T47D (cell line): ENCODE data around the gene SHF.

ENCODE experiments used
- DNase-seq, 2 experiments: peaks; one replicate each; pipeline versions ENCODE4 v3.0.0 to v3.0.0-alpha.2; 2011 to 2012; ENCODE audit warnings: low read depth in 1 of 2, low spot score in 1 of 2
- JUND ChIP-seq: IDR thresholded peaks from 2 replicates; pipeline ENCODE4 v1.6.1; 2012; ENCODE audit warnings: low read depth
- in situ Hi-C: cut with HindIII; loops from 2 replicates; pipeline ENCODE4 v1.10.0; 2016; ENCODE audit warnings: low sequenced_read_pairs, low pct_unique_long_range_greater_than_20kb

The SHF gene

DNA sequence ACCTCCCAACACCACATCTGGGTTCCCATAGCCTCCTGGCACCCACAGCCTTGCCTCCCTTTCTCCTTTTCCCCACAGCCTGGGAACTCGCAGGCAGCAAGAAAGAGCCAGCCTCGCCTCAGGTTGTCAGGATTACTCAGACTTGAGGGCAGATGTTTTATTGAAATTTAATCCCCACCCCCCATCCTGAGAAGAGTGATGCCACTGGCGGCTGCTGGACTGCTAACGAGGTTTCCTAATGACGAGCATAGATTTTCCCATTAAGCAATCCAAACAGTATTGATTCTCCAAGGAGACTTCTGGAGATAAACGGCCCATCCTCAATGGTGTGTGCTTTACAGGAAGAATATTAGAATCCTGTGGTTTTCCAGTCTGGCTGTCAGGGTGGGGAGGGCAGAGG, 13.7 kb downstream of the SHF start:
- in situ Hi-C loops = no loop called here
- DNase-seq = no peak
- no peak for TF ChIP-seq JUND

- in situ Hi-C loops = no loop called here
- no peak for TF ChIP-seq JUND
- no peak for DNase-seq
These were observed 15.9 kb downstream of the SHF start for GRCh38 chr15:45171912-45172311.

DNA sequence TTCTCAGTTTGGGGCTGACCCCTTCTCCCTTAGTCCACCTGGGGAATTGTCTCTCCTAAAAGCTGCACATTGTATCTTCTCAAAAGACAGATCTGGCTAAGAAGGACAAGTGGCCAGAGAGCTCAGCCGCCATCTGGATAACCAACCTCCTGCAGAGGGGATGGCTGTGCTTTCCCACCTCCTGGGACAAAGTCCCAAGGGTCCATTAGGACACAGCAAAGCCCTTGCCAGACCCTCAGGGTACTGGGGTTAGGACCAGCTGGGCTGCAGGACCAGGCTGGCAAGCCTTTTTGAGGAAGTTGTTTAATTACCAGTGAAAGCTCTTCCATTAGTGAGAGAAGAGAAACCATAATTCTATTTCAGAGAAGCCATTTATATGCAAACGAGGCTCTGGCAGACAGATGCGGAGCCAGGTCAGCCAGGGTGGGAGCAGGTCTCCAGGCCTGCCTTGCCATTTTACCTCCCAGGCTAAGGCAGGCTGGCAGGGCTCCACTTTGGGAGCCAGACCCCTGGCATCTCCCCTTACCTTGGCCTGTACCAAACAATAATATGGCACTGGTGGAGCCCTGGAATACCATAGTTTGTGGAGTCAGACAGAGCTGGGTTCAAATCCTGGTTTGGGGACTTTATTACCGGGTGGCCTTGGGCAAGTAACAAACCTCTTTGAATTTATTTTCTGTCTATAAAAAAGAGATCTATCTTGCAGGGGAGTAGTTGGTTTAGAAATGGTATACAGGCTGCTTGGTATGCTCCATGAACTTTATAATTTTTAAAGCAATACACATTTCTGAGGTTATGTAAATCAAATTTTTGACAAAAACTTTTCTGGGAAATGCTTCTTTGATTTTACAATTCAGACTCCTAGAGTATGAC, 17.9 kb downstream of the SHF start:
- in situ Hi-C loops = no loop called here
- no peak for DNase-seq

DNA sequence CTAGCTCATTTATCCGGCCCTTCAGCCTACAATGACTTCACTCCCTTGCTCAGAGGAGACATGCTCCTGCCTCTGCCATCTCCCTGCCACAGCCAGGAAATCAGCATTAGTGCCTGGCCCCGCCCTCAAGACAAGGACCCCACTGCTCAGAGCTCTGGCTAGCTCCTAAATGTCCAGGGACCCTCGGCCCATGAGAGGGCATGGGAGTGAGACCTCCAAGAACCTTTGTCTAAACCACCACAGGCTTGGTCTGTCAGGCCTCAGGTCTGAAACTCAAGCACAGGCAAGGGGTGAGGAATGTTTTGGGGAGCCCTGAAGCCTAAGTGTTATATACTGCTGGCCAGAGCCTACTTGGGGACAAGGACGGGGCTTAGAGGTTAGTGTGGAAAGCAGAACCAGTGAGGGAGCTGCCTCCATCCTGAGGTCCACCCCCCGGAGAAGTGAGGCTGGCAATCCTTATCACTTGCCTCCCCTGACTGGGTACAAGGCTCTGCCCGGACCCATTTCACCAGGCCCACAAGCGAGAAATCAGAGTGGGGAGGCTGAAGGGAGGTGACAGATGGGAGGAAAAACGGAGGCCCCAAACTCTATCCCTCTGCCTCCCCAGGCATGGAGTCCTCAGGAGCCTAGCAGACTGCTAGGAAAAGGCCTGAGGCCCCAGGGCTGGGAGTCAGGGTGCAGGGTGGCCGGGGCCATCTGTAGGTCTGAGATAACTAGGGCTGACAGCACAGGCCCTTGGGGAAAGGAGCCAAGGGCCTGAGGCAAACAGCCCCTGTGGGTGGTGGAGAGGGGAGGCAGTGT, 18.8 kb downstream of the SHF start:
- in situ Hi-C loops = no loop called here
- no peak for DNase-seq
- TF ChIP-seq JUND = no peak

More for the DNA sequence above, 17.9 kb downstream of the SHF start:
- TF ChIP-seq JUND = no peak

GRCh38 chr15:45168286-45168685, 19.5 kb downstream of the SHF start:
- TF ChIP-seq JUND = no peak
- in situ Hi-C loops = no loop called here
- DNase-seq = no peak

DNA sequence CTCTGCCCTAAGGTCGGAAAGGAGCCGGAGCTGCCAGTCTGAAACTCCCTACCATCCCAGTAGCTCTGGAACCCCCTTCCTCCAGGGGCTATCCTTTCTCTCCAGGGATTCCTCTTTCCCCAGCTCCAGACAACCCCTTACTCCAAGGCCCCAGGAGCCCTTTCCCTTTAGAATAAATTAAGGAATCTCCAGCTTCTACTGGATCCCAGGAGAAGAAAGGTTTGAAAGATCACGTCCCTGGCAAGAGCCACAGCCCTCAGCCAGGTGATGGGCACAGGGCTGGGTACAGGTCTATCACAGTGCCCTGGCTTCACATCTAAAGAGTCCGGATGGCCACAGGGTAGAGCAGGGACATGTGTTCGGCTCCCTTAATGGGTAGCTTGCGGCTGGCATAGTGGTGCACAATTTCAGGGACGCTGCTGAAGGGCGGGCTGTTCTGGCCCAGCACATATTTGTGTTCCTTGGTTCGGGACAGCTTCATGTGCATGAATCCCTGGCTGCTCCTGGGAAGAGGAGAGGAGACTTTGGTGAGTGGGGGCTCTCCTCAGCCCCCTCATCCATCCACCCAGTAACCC, 20.0 kb downstream of the SHF start:
- in situ Hi-C loops = no loop called here
- no peak for DNase-seq
- no peak for TF ChIP-seq JUND

DNA sequence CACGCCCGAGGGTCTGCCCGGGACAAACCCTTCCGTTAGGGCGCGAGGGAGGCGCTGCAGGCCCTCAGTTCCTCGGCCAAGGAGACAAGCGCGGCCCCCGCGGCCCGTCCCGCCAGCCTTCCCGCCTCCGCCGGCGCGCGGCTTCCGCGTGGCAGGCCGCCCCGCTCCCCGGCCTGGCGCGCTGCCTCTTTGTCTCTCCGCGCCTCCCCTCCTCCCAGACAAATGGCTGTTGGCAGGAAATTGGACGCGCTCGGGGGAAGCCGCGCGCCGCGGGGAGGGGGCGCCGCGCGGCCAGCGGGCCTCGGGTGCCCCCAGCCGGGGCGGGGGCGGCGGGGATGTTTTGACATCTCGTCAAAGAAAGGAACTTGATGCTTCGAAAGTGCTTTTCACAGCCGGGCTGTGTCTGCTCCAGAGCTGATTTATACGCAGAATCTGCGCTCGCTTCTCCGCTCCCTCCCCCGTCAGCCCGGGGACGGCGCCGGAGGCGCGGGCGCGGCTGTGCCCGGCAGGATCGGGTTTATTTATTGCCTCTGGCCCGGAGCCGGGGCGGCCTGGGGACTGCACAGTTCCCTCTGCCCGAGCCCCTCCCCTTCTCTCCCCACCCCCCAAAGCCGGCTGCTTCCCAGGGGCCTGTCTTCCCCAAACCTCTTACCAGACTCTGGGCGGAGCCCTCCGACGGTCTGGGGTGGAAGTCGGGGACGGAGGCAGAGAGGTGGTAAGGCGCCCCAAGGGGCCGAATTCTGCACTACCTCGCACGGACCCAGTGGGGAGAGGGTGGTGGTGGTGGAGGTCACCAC, 20.7 kb downstream of the SHF start:
- peak; percentile 84 to 87 for DNase-seq
- in situ Hi-C loops = no loop called here
- TF ChIP-seq JUND = no peak

DNA sequence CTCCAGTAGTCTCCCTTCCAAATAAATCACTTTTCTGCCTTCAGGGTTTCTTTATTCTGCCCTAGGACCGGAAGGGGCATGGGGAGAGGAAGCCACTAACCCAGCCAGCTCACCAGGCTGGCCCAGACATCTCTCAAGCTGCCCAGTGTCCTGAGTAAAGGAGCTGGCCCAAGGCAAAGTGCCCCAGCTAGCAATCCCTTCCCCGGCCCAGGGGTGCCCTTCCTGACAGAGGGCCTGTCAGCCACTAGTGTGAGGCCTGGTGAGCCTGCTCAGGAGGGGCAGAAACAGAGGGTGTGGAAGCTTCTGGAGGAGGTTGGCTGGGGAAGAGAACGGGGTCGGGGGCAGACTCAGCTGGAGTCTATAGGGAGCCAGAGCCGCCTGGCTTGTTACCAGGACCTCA, 22.2 kb downstream of the SHF start:
- in situ Hi-C loops = no loop called here
- TF ChIP-seq JUND = no peak
- DNase-seq = no peak

- in situ Hi-C loops = no loop called here
- no peak for TF ChIP-seq JUND
- DNase-seq = no peak
These were observed 22.9 kb downstream of the SHF start for GRCh38 chr15:45164914-45165313.

- in situ Hi-C loops = no loop called here
- DNase-seq = no peak
- TF ChIP-seq JUND = no peak
These were observed 24.3 kb downstream of the SHF start for GRCh38 chr15:45163508-45163856.

- no peak for TF ChIP-seq JUND
- peak; percentile 78 to 93 for DNase-seq
- in situ Hi-C loops = no loop called here
These were observed 24.8 kb downstream of the SHF start for GRCh38 chr15:45162771-45163507.

- no peak for TF ChIP-seq JUND
- no peak for DNase-seq
- in situ Hi-C loops = no loop called here
These were observed 26.1 kb downstream of the SHF start for GRCh38 chr15:45161666-45162065.
